ENCODE data around the gene OR10K1.

DNA sequence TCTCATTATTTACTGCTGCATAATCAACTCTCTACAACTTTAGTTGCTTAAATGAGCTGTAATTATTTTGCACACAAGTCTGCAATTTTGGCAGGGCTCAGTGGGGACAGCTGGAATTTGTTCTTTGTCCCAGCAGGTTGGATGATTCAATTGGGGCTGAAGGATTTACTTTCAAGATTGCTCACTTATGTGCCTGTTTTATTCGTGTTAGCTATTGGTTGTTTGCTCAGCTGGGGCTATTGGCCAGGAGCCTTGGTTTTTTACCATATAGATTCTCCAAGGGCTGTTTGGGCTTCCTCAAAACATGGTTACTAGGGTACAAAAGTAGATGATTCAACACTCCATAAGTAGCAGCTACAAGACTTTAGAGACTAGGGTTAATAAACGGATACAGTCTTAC, 23.8 kb downstream of the OR10K1 start:
- TF ChIP-seq, protein P1, sequence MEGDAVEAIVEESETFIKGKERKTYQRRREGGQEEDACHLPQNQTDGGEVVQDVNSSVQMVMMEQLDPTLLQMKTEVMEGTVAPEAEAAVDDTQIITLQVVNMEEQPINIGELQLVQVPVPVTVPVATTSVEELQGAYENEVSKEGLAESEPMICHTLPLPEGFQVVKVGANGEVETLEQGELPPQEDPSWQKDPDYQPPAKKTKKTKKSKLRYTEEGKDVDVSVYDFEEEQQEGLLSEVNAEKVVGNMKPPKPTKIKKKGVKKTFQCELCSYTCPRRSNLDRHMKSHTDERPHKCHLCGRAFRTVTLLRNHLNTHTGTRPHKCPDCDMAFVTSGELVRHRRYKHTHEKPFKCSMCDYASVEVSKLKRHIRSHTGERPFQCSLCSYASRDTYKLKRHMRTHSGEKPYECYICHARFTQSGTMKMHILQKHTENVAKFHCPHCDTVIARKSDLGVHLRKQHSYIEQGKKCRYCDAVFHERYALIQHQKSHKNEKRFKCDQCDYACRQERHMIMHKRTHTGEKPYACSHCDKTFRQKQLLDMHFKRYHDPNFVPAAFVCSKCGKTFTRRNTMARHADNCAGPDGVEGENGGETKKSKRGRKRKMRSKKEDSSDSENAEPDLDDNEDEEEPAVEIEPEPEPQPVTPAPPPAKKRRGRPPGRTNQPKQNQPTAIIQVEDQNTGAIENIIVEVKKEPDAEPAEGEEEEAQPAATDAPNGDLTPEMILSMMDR (IDR thresholded peaks at IDR 0.05), result no peak
- no peak for TF ChIP-seq POLR2A (IDR thresholded peaks at IDR 0.05)

All from breast epithelium (tissue), 3 donors.